ENCODE results near the gene ASB18. TPM values are rescaled to one million over a fixed set of nuclear protein-coding genes. Genes with fewer than 3 reads are reported as not detected.

The ASB18 gene
- polyA plus RNA-seq, 3 donors, result not detected

GRCh38 chr2:236162882-236163470 is 101.2 kb downstream of the ASB18 start:
- Histone ChIP-seq H3K27me3 (ENCODE audit: control insufficient read depth in 2 of 2, insufficient read depth in 2 of 2, low read length in 2 of 2) (peaks cover 37 to 89% of the 10 kb centered on the region in 2 donors), H3K9ac (ENCODE audit: insufficient read depth, low read length, poor library complexity, severe bottlenecking) (no peak overlapping the region), H3K27ac (ENCODE audit: low read depth in 1 of 2, low read length in 2 of 2) (no peak overlapping the region), H3K36me3 (replicated peaks in 1 of 2; ENCODE audit: control insufficient read depth in 1 of 2, insufficient read depth in 2 of 2, low read length in 2 of 2) (no peaks in the 10 kb centered on the region), H3K79me2 (ENCODE audit: insufficient read depth, low read length) (no peaks in the 10 kb centered on the region), H3K4me2 (replicated peaks; ENCODE audit: extremely low read depth, low read length, poor library complexity, severe bottlenecking) (no peak overlapping the region), H4K20me1 (ENCODE audit: insufficient read depth, low read length) (no peaks in the 10 kb centered on the region), H3K4me1 (ENCODE audit: control insufficient read depth in 1 of 2, insufficient read depth in 2 of 2, low read length in 2 of 2) (no peaks in the 10 kb centered on the region), H3K9me3 (replicated peaks in 1 of 2; ENCODE audit: control insufficient read depth in 1 of 2, insufficient read depth in 1 of 2, low read length in 2 of 2) (peaks cover 4 to 20% of the 10 kb centered on the region in 2 donors), H2AFZ (ENCODE audit: insufficient read depth, low read depth, low read length, poor library complexity, severe bottlenecking) (no peak overlapping the region), H3K4me3 (replicated peaks in 1 of 3; ENCODE audit: low read depth in 2 of 3, low read length in 3 of 3) (no peak overlapping the region)
- Mint-ChIP-seq H3K27ac (no peak overlapping the region), H3K27me3 (ENCODE audit: low read depth in 3 of 3) (peaks cover 87 to 95% (median 88%) of the 10 kb centered on the region in 3 donors), H3K9me3 (peaks cover 0 to 17% (median 4%) of the 10 kb centered on the region in 7 donors), H3K4me1 (peaks cover 8% of the 10 kb centered on the region), H3K36me3 (no peaks in the 10 kb centered on the region), H3K4me3 (peak overlapping the region in 1 of 2 donors; percentile 53)
- WGBS (ENCODE audit: insufficient coverage), result 13% methylated on average over 33 of the region's 33 CpGs
- DNase-seq, result no peak
- no peak for TF ChIP-seq CTCF (IDR thresholded peaks at IDR 0.05)
- intact Hi-C loops (cut with micrococcal nuclease), result no loop called here

GRCh38 chr2:236162031-236162845 is 102.0 kb downstream of the ASB18 start:
- H3K9me3 ChIP-seq (replicated peaks in 1 of 2; ENCODE audit: control insufficient read depth in 1 of 2, insufficient read depth in 1 of 2, low read length in 2 of 2), result peaks cover 4 to 20% of the 10 kb centered on the region in 2 donors
- no peak overlapping the region for H3K4me3 ChIP-seq (replicated peaks in 1 of 3; ENCODE audit: low read depth in 2 of 3, low read length in 3 of 3)
- no peak overlapping the region for H3K9ac ChIP-seq (ENCODE audit: insufficient read depth, low read length, poor library complexity, severe bottlenecking)
- no peak for DNase-seq
- intact Hi-C loops (cut with micrococcal nuclease), result no loop called here
- Mint-ChIP-seq H3K27ac (no peak overlapping the region), H3K36me3 (no peaks in the 10 kb centered on the region), H3K9me3 (peaks cover 0 to 17% (median 4%) of the 10 kb centered on the region in 7 donors), H3K4me3 (peak overlapping the region in 1 of 2 donors; percentile 65), H3K4me1 (peaks cover 8% of the 10 kb centered on the region), H3K27me3 (ENCODE audit: low read depth in 3 of 3) (peaks cover 86 to 97% (median 87%) of the 10 kb centered on the region in 3 donors)
- TF ChIP-seq CTCF (IDR thresholded peaks at IDR 0.05), result no peak
- H3K79me2 ChIP-seq (ENCODE audit: insufficient read depth, low read length), result no peaks in the 10 kb centered on the region
- no peaks in the 10 kb centered on the region for H3K36me3 ChIP-seq (replicated peaks in 1 of 2; ENCODE audit: control insufficient read depth in 1 of 2, insufficient read depth in 2 of 2, low read length in 2 of 2)
- H3K27ac ChIP-seq (ENCODE audit: low read depth in 1 of 2, low read length in 2 of 2), result no peak overlapping the region
- H3K4me1 ChIP-seq (ENCODE audit: control insufficient read depth in 1 of 2, insufficient read depth in 2 of 2, low read length in 2 of 2), result no peaks in the 10 kb centered on the region
- H2AFZ ChIP-seq (ENCODE audit: insufficient read depth, low read depth, low read length, poor library complexity, severe bottlenecking), result no peak overlapping the region
- 43% methylated on average over 11 of the region's 16 CpGs for WGBS (ENCODE audit: insufficient coverage)
- peaks cover 37 to 96% of the 10 kb centered on the region in 2 donors for H3K27me3 ChIP-seq (ENCODE audit: control insufficient read depth in 2 of 2, insufficient read depth in 2 of 2, low read length in 2 of 2)
- H4K20me1 ChIP-seq (ENCODE audit: insufficient read depth, low read length), result no peaks in the 10 kb centered on the region
- H3K4me2 ChIP-seq (replicated peaks; ENCODE audit: extremely low read depth, low read length, poor library complexity, severe bottlenecking), result no peak overlapping the region
